Retina (tissue), 1 donor: ENCODE measurements around the gene C17orf107.
A peak's percentile ranks its signal among the peaks of the same experiment; 100 is the strongest.

Experiments used
- DNase-seq: peaks from one replicate; pipeline ENCODE4 v3.0.0-alpha.2; 2016

The C17orf107 gene

DNA sequence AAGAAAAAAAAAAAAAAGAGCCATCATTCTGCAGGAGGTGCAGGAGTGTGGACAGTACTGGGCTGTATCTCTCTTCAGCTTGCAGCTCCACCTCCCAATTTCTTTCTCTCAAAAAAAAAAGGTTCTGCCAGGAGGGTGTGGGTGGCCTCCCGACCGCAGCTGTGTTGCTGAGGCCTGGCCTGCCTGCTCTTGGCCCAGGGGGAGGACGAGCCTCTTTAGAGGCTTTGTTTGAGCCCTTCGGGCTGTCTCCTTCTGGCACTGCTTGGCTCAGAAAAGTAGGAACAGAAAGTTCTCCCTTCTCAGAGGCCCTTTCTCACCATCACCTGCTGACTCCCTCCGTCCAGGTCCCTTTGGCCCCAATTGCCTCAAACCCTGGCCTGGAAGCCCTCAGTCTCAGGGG lies 22.2 kb upstream of the C17orf107 start:
- no peak for DNase-seq

DNA sequence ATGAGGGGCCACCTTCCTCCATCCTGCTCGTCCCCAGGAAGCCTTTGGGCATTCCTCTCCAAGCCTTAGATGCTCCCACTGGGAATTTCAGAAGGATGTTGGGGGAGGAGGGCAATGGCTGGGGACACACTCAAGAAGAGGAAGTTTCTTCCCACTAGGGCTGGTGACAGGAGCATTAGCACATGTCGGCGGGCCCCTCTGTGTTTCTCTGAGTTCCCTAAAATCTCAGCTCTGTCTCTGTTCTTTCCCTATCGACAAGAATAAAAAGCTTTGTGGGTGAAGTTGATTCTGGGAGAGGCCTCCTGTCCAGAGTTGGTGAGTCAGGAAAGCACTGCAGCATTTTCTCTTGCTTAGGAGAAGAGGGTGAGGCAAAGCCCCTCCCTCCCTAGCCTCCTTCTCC lies 19.7 kb upstream of the C17orf107 start:
- DNase-seq = no peak

DNA sequence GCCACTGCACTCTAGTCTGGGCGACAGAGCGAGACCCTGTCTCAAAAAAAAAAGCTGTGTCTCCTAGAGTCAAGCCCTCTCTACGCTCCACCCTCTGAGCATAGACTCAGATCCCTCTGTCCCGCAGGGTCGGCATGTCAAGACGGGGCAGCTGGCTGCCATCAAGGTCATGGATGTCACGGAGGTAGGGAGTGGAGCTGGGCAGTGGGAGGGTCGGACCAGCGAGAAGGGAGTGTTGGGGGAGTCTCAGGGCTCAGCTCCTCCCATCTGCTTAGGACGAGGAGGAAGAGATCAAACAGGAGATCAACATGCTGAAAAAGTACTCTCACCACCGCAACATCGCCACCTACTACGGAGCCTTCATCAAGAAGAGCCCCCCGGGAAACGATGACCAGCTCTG lies 18.5 kb upstream of the C17orf107 start:
- DNase-seq = no peak

DNA sequence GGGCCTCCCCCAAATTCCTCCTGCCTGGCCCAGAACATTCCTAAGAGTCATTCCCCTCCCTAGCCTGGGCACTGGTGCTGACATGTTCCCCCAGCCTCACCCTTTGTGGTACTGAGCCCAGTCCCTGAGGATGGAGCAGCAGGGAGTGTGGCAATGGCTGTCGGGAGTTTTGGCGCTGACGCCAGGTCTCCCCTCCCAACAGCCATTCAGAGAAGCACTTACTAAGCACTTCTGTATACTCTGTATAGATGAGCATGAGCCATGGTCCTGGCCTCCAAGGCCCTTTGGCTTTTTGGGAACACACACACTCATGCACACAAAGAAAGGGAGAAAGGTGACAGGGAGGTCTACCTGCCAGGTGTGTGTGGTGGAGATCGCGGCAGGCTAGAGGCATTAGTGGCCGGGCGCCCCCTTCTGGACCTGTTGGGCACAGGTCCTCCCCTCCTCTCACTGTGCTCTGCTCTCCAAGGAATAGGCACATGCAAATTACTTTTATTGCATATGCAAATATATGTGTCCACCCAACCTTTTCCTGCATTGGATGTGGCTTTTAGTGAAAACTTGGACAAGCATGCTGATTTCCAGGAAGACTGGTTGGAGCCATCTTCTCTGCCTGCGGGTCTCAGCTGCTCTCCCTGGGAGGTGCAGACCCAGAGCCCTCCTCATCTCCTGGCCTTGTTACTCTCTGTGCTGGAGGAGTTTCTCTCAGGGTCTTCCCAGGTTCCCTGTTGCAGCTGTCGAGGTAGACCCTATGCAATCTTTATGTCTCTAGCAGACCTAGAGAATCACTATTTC lies 17.4 kb upstream of the C17orf107 start:
- peak; percentile 63 for DNase-seq

DNA sequence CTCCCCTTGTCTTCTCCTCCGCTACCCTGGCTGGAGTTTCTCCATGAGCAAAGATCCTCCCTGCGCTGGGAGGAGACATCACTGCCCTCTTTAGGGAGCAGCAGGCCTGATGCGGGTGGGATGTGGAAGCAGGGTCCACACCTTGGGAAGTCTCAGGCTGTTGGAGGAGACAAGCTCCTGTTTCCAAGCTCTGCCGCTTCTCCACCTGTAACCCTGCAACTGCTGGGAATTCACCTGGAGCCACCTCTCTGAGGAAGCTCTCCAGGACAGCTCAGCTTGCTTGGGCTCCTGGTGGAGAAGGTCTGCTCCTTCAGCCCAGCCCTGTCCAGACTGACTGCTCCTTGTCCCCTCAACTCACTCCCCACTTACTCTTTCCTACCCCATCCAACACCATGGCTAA lies 14.8 kb upstream of the C17orf107 start:
- DNase-seq = no peak

DNA sequence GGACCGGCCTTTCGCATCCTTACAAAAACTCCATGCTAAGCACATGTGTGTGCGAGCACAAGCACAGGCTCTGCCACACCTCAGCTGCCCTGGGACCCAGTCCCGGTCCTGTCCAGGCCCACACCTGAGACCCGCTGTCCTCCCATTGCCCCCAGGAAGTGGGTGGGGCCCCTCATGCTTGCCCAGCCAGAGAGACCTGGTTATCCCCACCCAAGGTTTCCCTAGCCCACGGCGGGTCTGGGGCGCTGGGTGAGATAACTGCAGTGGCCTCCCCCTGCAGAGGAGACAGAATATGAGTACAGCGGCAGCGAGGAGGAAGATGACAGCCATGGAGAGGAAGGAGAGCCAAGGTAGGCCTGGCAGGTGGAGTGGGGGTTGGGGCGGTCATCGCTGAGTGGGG lies 12.5 kb upstream of the C17orf107 start:
- DNase-seq = no peak

DNA sequence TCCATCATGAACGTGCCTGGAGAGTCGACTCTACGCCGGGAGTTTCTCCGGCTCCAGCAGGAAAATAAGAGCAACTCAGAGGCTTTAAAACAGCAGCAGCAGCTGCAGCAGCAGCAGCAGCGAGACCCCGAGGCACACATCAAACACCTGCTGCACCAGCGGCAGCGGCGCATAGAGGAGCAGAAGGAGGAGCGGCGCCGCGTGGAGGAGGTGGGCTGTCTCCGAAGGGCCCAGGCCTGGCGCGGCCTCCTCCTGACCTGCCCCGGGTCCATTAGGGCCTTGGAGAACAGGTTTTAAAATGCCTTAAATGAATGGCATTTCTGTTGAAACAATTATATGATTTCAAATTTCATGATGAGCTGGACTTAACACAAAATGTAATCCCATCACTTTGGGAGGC lies 11.8 kb upstream of the C17orf107 start:
- DNase-seq = no peak

DNA sequence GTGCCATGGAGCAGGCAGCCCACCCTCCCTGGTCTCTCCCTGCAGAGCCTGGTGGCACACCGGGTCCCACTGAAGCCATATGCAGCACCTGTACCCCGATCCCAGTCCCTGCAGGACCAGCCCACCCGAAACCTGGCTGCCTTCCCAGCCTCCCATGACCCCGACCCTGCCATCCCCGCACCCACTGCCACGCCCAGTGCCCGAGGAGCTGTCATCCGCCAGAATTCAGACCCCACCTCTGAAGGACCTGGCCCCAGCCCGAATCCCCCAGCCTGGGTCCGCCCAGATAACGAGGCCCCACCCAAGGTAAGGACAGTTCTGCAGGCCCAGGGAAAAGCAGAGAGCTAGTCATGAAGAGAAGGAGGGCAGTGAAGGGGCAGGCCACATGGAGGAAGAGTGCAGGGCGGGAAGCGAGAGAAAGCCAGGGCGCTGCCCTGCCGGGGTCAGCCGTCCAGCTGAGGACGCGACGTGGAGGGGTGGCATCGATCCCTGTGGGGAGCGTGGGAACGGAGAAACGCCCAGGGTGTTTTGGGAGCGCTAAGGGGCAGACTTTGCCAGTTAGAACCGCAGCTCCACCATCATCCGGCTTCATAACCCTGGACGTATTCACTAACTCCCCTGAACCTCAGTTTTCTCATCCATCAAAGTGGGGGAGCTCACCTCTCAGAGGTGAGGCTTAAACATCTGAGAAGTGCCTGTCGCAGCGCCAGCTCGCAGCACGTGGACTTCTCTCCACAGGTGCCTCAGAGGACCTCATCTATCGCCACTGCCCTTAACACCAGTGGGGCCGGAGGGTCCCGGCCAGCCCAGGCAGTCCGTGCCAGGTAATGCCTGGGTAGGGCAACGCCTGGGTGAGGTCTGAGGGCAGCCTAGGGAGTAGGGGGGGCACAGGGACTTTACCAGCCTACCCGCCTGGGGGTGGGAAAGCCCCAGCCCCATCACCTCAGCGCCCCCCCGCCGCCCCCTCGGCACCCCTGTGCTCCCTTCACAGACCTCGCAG lies 7.6 kb upstream of the C17orf107 start:
- no peak for DNase-seq

DNA sequence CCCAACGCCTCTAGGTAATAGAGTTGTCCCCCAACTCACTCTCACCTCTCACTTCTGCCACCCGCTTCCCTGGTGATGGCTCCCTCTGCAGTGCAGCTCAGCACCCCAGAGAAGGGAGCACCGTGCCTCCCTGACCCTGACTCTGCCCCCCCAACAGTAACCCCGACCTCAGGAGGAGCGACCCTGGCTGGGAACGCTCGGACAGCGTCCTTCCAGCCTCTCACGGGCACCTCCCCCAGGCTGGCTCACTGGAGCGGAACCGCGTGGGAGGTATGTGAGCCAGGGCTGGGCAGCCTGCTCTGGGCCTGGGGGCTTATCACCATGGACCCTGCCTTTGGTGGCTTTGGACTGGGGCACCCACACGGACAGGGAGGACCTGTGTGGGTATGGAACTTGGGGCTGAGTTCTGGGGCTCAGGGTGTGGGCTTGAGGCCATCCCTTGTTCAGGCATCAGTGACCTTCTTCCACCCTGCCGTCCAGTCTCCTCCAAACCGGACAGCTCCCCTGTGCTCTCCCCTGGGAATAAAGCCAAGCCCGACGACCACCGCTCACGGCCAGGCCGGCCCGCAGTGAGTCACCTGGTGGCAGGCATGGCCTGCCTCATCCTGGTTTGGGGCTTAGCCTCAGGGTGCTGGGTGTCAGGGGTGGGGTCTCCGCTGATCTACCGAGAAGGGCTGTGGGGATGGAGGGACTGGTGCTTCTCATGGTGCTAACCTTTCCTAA lies 6.7 kb upstream of the C17orf107 start:
- no peak for DNase-seq

DNA sequence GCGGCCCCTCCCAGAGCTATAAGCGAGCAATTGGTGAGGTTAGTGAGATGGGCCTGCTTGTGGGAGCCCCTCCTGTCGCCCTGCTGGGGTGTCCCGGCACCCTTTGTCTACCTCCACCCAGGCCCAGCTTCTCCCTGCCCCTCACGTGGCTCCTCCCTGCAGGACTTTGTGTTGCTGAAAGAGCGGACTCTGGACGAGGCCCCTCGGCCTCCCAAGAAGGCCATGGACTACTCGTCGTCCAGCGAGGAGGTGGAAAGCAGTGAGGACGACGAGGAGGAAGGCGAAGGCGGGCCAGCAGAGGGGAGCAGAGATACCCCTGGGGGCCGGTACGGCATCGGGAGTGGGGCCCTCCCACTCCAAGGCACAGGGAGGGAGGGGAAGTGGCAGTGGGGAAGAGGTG lies 6.1 kb upstream of the C17orf107 start:
- DNase-seq = no peak

DNA sequence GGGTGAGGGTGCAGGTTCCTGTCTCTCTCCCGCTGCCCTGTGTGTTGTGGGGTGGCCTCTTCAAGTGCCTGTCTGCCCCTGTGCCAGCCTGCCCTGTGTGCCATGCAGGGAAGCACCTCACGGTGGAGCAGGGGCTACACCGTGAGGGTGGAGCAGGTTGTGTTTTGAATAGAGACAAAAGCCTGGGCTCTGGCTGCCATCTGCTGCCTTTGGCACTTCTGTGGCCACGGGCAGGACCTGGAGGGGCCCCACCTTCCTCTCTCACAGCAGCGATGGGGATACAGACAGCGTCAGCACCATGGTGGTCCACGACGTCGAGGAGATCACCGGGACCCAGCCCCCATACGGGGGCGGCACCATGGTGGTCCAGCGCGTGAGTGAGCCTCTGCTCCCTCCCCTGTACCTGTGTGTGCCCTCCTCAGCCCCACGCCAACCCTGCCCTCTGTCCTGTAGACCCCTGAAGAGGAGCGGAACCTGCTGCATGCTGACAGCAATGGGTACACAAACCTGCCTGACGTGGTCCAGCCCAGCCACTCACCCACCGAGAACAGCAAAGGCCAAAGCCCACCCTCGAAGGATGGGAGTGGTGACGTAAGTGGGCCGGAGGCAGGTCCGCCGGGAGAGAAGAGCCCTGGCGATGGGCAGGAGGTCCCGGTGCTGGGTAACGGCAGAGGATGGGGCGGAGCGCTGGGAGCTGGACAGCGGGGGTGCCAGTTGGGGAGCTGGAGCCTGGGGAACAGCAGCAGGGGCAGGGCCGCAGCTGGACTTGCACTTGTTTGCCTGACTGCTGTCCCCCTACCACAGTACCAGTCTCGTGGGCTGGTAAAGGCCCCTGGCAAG lies 5.4 kb upstream of the C17orf107 start:
- DNase-seq = no peak

DNA sequence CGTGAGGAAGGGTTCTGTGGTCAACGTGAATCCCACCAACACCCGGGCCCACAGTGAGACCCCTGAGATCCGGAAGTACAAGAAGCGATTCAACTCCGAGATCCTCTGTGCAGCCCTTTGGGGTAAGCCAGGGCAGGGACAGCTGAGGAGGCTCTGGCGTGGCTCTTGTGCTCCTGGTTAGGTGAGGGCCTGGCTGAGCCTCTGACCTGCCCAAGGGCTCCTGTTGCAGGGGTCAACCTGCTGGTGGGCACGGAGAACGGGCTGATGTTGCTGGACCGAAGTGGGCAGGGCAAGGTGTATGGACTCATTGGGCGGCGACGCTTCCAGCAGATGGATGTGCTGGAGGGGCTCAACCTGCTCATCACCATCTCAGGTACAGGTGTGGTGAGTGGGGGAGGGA lies 4.2 kb upstream of the C17orf107 start:
- DNase-seq = no peak

DNA sequence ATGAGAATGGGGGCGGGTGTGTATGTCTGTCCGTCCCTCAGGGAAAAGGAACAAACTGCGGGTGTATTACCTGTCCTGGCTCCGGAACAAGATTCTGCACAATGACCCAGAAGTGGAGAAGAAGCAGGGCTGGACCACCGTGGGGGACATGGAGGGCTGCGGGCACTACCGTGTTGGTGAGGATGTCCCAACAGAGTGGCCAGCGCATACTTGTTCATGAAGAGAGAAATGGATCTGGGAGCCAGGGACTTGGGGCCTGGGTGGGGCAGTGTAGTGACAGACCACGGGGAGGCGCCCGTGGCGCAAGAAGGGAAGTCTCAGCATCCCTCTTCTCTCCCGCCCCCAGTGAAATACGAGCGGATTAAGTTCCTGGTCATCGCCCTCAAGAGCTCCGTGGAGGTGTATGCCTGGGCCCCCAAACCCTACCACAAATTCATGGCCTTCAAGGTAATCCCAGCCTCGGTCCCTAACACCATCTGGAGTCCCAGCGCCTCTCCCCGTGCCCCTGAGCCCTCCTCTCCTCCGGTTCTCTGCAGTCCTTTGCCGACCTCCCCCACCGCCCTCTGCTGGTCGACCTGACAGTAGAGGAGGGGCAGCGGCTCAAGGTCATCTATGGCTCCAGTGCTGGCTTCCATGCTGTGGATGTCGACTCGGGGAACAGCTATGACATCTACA lies 3.5 kb upstream of the C17orf107 start:
- no peak for DNase-seq

DNA sequence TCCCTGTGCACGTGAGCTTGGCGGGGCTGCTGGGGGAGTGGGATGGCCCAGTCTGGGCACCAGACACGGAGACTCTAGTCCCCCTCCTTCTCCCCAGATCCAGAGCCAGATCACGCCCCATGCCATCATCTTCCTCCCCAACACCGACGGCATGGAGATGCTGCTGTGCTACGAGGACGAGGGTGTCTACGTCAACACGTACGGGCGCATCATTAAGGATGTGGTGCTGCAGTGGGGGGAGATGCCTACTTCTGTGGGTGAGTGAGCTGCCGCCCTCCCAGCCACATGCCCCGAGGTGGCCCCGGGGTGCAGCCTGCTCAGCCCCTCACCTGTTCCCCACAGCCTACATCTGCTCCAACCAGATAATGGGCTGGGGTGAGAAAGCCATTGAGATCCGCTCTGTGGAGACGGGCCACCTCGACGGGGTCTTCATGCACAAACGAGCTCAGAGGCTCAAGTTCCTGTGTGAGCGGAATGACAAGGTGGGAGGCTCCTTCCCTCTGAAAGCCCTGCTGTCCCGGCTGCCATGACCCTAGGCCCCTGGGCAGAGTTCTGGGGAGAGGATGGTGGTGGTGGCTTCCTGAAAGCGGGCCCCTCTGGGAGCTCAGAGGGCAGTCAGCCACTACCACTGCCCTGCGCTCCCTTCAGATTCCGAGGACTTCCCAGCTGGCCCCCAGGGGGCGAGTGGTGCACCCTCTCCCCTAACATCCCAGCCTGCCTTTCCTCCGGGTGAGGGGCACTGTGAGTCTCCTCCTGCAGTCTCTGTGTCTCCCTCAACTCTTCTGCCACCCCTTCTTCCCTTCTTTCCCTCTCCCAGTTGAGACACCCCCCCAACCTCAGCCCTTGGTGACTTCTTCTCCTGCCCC lies 2.8 kb upstream of the C17orf107 start:
- no peak for DNase-seq

DNA sequence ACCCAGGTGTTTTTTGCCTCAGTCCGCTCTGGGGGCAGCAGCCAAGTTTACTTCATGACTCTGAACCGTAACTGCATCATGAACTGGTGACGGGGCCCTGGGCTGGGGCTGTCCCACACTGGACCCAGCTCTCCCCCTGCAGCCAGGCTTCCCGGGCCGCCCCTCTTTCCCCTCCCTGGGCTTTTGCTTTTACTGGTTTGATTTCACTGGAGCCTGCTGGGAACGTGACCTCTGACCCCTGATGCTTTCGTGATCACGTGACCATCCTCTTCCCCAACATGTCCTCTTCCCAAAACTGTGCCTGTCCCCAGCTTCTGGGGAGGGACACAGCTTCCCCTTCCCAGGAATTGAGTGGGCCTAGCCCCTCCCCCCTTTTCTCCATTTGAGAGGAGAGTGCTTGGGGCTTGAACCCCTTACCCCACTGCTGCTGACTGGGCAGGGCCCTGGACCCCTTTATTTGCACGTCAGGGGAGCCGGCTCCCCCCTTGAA lies 2.1 kb upstream of the C17orf107 start:
- DNase-seq = no peak

DNA sequence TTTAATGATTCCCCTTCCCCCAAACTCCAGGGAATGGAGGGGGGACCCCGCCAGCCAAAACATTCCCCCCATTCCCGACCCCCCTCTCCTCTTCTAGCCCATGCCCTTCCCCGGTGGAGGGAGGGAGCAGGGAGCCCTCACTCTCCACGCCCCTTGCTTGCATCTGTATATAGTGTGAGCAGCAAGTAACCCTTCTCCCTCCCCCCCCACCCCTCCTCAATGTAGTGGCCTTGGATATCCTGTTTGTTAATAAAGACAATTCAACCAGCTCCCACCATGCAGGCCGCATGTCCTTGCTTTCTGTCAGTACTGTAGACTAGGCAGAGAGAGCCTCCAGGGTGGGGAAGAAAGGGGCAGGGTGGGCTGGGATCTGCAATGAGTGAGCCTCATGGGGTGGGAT lies 1.6 kb upstream of the C17orf107 start:
- DNase-seq = no peak

DNA sequence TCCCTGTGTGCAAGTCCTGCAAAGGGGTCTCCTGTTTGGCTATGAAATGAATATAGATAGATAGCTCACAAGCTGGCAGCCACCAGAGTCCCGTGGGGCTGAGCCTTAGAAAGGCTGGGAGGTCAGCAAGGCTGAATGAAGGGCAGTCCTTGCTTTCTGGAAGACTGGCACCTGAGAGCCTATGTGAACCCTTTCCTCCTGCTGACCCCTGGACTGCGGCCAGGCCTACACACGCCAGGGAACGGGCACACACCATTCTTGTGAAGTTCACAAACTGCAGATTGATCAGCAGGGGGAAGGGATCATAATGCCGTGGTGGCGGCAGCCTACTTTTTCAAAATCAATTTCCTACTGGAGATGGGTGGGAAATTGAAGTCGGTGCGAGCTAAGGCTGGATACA lies 985 bp upstream of the C17orf107 start:
- DNase-seq = peak; percentile 27

DNA sequence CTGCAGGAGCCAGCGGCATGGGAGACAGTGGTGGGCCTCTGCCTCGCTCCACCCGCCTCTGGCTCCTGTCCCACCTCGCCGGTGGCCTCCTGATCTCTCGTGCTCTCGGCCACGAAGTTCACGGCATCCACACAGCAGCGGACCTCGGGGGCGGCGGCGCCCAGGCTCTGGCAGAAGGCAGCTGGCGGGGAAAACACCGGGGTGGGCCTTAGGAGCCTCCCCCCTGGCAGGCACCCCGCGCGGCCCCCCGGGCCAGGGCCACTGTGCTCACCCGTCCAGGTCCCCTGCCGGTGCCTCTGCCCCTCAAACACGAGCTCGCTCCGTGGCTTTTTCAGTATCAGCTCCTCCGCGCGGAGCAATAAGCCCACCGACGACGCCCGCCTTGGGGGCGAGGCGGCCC lies 409 bp upstream of the C17orf107 start:
- no peak for DNase-seq

DNA sequence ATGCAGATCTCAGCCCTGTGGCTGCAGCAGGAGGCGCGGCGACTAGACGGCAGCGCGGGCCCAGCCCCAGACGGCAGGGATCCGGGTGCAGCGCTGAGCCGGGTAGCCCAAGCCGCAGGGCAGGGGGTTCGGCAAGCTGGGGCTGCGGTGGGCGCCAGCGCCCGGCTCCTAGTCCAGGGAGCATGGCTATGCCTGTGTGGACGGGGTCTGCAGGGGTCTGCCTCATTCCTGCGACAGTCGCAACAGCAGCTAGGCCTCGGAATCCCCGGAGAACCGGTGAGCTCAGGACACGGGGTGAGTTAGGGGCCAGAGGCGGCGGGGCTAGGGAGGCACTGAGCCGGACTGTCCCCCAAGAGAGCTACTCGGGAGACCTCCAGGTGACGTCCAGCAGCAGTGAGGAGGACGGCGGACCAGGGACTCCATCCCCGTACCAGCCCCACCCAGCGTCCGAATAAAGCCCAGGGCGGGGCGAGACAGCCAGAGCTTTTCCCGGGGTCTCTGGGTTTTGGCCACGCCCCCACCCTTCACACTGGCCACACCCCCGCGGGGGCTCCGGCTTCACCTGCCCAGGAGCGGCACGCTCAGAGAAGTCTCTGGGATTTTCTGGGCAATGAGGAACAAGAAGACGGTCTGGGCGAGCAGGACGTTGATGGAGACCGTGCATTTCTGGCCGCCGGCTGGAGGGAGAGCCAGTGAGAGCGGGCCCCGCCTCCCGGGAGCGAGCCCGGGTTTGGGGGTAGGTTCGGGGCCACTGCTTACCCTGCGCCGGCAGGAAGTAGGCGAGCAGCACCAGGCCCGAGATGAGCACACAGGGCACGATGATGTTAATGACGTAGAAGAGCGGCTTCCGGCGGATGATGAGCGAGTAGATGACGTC lies 1.1 kb downstream of the C17orf107 start:
- peak; percentile 80 for DNase-seq
